Measurements from ENCODE around the gene TMEM163. TPM values are rescaled to one million over a fixed set of nuclear protein-coding genes. Genes with fewer than 3 reads are reported as not detected.

TMEM163 gene
- total RNA-seq, 1 experiment from 2014 or later = 0.12 TPM

GRCh38 chr2:134636714-134637113 is 82.1 kb downstream of the TMEM163 start:
- Histone ChIP-seq H3K27ac (ENCODE audit: low read depth, low read length) (no peak overlapping the region), H3K9ac (ENCODE audit: low read length) (no peak overlapping the region), H3K9me2 (ENCODE audit: insufficient read depth) (no peaks in the 10 kb centered on the region), H3K79me2 (ENCODE audit: insufficient read depth, low read length) (no peaks in the 10 kb centered on the region), H3K4me1 (ENCODE audit: control insufficient read depth in 1 of 2, insufficient read depth in 2 of 2, low read length in 2 of 2) (no peaks in the 10 kb centered on the region), H3K4me2 (ENCODE audit: low read length) (no peak overlapping the region), H3K4me3 (replicated peaks in 1 of 2; ENCODE audit: low read depth in 1 of 2, low read length in 2 of 2) (no peak overlapping the region), H3K9me3 (ENCODE audit: control insufficient read depth in 1 of 2, insufficient read depth in 1 of 2, low read depth in 1 of 2, low read length in 2 of 2) (no peaks in the 10 kb centered on the region), H3K27me3 (ENCODE audit: insufficient read depth, low read length) (peaks cover 40% of the 10 kb centered on the region; the same call in 1 of the 2 replicates), H2AFZ (ENCODE audit: low read depth, low read length, poor library complexity, severe bottlenecking) (no peak overlapping the region), H3K36me3 (ENCODE audit: control insufficient read depth in 1 of 2, insufficient read depth in 2 of 2, low read length in 2 of 2) (no peaks in the 10 kb centered on the region), H4K20me1 (ENCODE audit: insufficient read depth) (no peaks in the 10 kb centered on the region)
- TF ChIP-seq POLR2AphosphoS5 (IDR thresholded peaks at IDR 0.05; ENCODE audit: low read depth, low read length) = no peak
- TF ChIP-seq TCF7L2 (IDR thresholded peaks at IDR 0.05; ENCODE audit: borderline replicate concordance, extremely low read depth, insufficient read depth, insufficient read length) = no peak
- no peak for TF ChIP-seq SIN3A (IDR thresholded peaks at IDR 0.05; ENCODE audit: low read depth)
- TF ChIP-seq ZFX (IDR thresholded peaks at IDR 0.05) = no peak
- TF ChIP-seq RAD21 (IDR thresholded peaks at IDR 0.05; ENCODE audit: low read depth) = no peak
- no peak for TF ChIP-seq FOSL1 (IDR thresholded peaks at IDR 0.05; ENCODE audit: low read depth)
- no peak for DNase-seq (ENCODE audit: low read depth, low spot score)
- RAD21 ChIA-PET (ENCODE audit: low non-redundant PET in 1 of 2, low total read pairs in 2 of 2, uncharacterized antibody in 2 of 2, unreplicated experiment in 2 of 2) = interaction anchor here in 1 of 2 experiments (0.6 kb wide), 1 partner anchor 186 kb away, joined by 3 read pairs; no protein-coding TSS in a partner anchor
- ATAC-seq = no peak
- POLR2A ChIA-PET = no interaction called here
- BruUV-seq (replicated peaks) = no TSS peak
- CTCF ChIA-PET = no interaction called here
- intact Hi-C loops (cut with micrococcal nuclease) = no loop called here

- Histone ChIP-seq H3K4me1 (ENCODE audit: control insufficient read depth in 1 of 2, insufficient read depth in 2 of 2, low read length in 2 of 2) (no peaks in the 10 kb centered on the region), H3K27ac (ENCODE audit: low read depth, low read length) (no peak overlapping the region), H4K20me1 (ENCODE audit: insufficient read depth) (no peaks in the 10 kb centered on the region), H2AFZ (ENCODE audit: low read depth, low read length, poor library complexity, severe bottlenecking) (no peak overlapping the region), H3K27me3 (ENCODE audit: insufficient read depth, low read length) (peaks cover 21% of the 10 kb centered on the region; the same call in 1 of the 2 replicates), H3K79me2 (ENCODE audit: insufficient read depth, low read length) (no peaks in the 10 kb centered on the region), H3K9me3 (ENCODE audit: control insufficient read depth in 1 of 2, insufficient read depth in 1 of 2, low read depth in 1 of 2, low read length in 2 of 2) (no peaks in the 10 kb centered on the region), H3K36me3 (ENCODE audit: control insufficient read depth in 1 of 2, insufficient read depth in 2 of 2, low read length in 2 of 2) (no peaks in the 10 kb centered on the region), H3K9ac (ENCODE audit: low read length) (no peak overlapping the region), H3K4me2 (ENCODE audit: low read length) (no peak overlapping the region), H3K4me3 (replicated peaks in 1 of 2; ENCODE audit: low read depth in 1 of 2, low read length in 2 of 2) (no peak overlapping the region), H3K9me2 (ENCODE audit: insufficient read depth) (no peaks in the 10 kb centered on the region)
- TF ChIP-seq EZH2phosphoT487 (IDR thresholded peaks at IDR 0.05; ENCODE audit: borderline replicate concordance) = no peak
- no peak for TF ChIP-seq SIN3A (IDR thresholded peaks at IDR 0.05; ENCODE audit: low read depth)
- no peak for TF ChIP-seq CTCF (IDR thresholded peaks at IDR 0.05 in 2 of 3, conservative IDR thresholded peaks at IDR 0.05 in 1 of 3; ENCODE audit: borderline replicate concordance in 1 of 3, insufficient read depth in 1 of 3, low read depth in 2 of 3, low read length in 2 of 3)
- TF ChIP-seq ZFX (IDR thresholded peaks at IDR 0.05) = no peak
- TF ChIP-seq SP1 (IDR thresholded peaks at IDR 0.05; ENCODE audit: low read depth) = no peak
- no peak for TF ChIP-seq ELF1 (IDR thresholded peaks at IDR 0.05; ENCODE audit: borderline replicate concordance, low read depth)
- no peak for TF ChIP-seq YY1 (IDR thresholded peaks at IDR 0.05; ENCODE audit: extremely low read depth, insufficient replicate concordance, low read depth, low read length)
- TF ChIP-seq, protein P1, sequence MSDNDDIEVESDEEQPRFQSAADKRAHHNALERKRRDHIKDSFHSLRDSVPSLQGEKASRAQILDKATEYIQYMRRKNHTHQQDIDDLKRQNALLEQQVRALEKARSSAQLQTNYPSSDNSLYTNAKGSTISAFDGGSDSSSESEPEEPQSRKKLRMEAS (IDR thresholded peaks at IDR 0.05) = no peak
- no peak for TF ChIP-seq CBX3 (IDR thresholded peaks at IDR 0.05; ENCODE audit: low read depth)
- no peak for TF ChIP-seq FOSL1 (IDR thresholded peaks at IDR 0.05; ENCODE audit: low read depth)
- no peak for TF ChIP-seq TCF7L2 (IDR thresholded peaks at IDR 0.05; ENCODE audit: borderline replicate concordance, extremely low read depth, insufficient read depth, insufficient read length)
- no peak for TF ChIP-seq EZH2 (IDR thresholded peaks at IDR 0.05)
- TF ChIP-seq CEBPB (IDR thresholded peaks at IDR 0.05; ENCODE audit: low read depth) = no peak
- no TSS peak for BruUV-seq (replicated peaks)
- intact Hi-C loops (cut with micrococcal nuclease) = no loop called here
- DNase-seq (ENCODE audit: low read depth, low spot score) (no peak), ATAC-seq (no peak)
- POLR2A ChIA-PET = no interaction called here
- CTCF ChIA-PET = no interaction called here
- RAD21 ChIA-PET (ENCODE audit: low non-redundant PET in 1 of 2, low total read pairs in 2 of 2, uncharacterized antibody in 2 of 2, unreplicated experiment in 2 of 2) = no interaction called here
These were observed 84.6 kb downstream of the TMEM163 start for GRCh38 chr2:134634054-134634753.

All from HCT116 (cell line).